ENCODE results near the gene ZNF335. TPM values are rescaled to one million over a fixed set of nuclear protein-coding genes. Genes with fewer than 3 reads are reported as not detected.

The ZNF335 gene
- total and polyA plus RNA-seq, 2 of the 13 experiments (the other 11 are each of a cell fraction or from before 2014, with no cell fraction given) = 9.7 to 13.7 TPM

DNA sequence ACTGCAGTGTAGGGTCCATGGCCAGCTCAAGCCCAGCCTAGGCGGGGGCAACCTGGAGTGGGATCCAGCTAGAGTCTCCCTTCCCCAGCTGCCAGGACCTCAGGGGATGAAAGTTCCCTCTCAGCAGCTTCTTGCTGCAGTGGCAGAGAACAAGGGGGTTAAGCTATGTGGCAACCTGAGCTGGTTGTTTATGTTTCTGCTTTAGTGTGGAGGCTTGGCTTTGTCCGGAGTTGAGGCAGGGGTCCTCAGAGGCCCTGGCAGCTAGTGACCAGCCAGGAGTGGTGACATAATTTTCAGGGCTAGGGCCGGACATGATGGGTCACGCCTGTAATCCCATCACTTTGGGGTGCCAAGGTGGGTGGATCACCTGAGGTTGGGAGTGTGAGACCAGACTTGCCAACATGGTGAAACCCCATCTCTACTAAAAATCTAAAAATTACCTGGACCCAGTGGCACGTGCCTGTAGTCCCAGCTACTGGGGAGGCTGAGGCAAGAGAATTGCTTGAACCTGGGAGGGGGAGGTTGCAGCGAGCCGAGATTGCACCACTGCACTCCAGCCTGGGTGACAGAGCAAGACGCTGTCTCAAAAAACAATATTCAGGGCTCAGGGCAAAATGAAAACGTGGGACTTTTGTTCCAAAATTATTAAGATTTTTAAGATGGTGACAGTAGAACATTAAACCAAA is 46.0 kb downstream of the ZNF335 start (continued):
- TF ChIP-seq MED8 (CRISPR knock-in tag; IDR thresholded peaks at IDR 0.05; ENCODE audit: insufficient replicate concordance) (no peak), ZNF614 (CRISPR knock-in tag; IDR thresholded peaks at IDR 0.05; ENCODE audit: borderline replicate concordance) (no peak), KLF9 (CRISPR knock-in tag; IDR thresholded peaks at IDR 0.05; ENCODE audit: low read depth) (no peak), NR2F1 (CRISPR knock-in tag; IDR thresholded peaks at IDR 0.05) (no peak), PTBP1 (IDR thresholded peaks at IDR 0.05; ENCODE audit: low read depth, low read length, poor library complexity, severe bottlenecking) (no peak), GATAD2A (CRISPR knock-in tag; IDR thresholded peaks at IDR 0.05) (peak; percentile 57), DZIP1 (CRISPR knock-in tag; IDR thresholded peaks at IDR 0.05) (no peak), ZNF878 (CRISPR knock-in tag; IDR thresholded peaks at IDR 0.05) (0 out of 2 replicates have a peak, but pooled peaks have one; percentile 18), XBP1 (CRISPR knock-in tag; IDR thresholded peaks at IDR 0.05) (no peak), ZNF10 (CRISPR knock-in tag; IDR thresholded peaks at IDR 0.05; ENCODE audit: borderline replicate concordance, low read depth) (no peak), FUBP1 (CRISPR knock-in tag; IDR thresholded peaks at IDR 0.05; ENCODE audit: borderline replicate concordance) (no peak), MED1 (CRISPR knock-in tag; IDR thresholded peaks at IDR 0.05) (peak; percentile 64), REPIN1 (CRISPR knock-in tag; IDR thresholded peaks at IDR 0.05; ENCODE audit: borderline replicate concordance, low read depth) (no peak), AHR (CRISPR knock-in tag; IDR thresholded peaks at IDR 0.05) (no peak)
- TF ChIP-seq, protein P1, sequence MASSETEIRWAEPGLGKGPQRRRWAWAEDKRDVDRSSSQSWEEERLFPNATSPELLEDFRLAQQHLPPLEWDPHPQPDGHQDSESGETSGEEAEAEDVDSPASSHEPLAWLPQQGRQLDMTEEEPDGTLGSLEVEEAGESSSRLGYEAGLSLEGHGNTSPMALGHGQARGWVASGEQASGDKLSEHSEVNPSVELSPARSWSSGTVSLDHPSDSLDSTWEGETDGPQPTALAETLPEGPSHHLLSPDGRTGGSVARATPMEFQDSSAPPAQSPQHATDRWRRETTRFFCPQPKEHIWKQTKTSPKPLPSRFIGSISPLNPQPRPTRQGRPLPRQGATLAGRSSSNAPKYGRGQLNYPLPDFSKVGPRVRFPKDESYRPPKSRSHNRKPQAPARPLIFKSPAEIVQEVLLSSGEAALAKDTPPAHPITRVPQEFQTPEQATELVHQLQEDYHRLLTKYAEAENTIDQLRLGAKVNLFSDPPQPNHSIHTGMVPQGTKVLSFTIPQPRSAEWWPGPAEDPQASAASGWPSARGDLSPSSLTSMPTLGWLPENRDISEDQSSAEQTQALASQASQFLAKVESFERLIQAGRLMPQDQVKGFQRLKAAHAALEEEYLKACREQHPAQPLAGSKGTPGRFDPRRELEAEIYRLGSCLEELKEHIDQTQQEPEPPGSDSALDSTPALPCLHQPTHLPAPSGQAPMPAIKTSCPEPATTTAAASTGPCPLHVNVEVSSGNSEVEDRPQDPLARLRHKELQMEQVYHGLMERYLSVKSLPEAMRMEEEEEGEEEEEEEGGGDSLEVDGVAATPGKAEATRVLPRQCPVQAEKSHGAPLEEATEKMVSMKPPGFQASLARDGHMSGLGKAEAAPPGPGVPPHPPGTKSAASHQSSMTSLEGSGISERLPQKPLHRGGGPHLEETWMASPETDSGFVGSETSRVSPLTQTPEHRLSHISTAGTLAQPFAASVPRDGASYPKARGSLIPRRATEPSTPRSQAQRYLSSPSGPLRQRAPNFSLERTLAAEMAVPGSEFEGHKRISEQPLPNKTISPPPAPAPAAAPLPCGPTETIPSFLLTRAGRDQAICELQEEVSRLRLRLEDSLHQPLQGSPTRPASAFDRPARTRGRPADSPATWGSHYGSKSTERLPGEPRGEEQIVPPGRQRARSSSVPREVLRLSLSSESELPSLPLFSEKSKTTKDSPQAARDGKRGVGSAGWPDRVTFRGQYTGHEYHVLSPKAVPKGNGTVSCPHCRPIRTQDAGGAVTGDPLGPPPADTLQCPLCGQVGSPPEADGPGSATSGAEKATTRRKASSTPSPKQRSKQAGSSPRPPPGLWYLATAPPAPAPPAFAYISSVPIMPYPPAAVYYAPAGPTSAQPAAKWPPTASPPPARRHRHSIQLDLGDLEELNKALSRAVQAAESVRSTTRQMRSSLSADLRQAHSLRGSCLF (CRISPR knock-in tag; IDR thresholded peaks at IDR 0.05; ENCODE audit: borderline replicate concordance) = 0 out of 2 replicates have a peak, but pooled peaks have one; percentile 54
- TF ChIP-seq, protein P2, sequence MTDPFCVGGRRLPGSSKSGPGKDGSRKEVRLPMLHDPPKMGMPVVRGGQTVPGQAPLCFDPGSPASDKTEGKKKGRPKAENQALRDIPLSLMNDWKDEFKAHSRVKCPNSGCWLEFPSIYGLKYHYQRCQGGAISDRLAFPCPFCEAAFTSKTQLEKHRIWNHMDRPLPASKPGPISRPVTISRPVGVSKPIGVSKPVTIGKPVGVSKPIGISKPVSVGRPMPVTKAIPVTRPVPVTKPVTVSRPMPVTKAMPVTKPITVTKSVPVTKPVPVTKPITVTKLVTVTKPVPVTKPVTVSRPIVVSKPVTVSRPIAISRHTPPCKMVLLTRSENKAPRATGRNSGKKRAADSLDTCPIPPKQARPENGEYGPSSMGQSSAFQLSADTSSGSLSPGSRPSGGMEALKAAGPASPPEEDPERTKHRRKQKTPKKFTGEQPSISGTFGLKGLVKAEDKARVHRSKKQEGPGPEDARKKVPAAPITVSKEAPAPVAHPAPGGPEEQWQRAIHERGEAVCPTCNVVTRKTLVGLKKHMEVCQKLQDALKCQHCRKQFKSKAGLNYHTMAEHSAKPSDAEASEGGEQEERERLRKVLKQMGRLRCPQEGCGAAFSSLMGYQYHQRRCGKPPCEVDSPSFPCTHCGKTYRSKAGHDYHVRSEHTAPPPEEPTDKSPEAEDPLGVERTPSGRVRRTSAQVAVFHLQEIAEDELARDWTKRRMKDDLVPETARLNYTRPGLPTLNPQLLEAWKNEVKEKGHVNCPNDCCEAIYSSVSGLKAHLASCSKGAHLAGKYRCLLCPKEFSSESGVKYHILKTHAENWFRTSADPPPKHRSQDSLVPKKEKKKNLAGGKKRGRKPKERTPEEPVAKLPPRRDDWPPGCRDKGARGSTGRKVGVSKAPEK (CRISPR knock-in tag; IDR thresholded peaks at IDR 0.05; ENCODE audit: borderline replicate concordance) = no peak

All from HepG2 (cell line).